HepG2 (cell line): ENCODE data around the gene UBL7. TPM values are rescaled to one million over a fixed set of nuclear protein-coding genes. Genes with fewer than 3 reads are reported as not detected.

Experiments
- CREB1 ChIP-seq, 2 experiments: fragments of 450-650 bp in 1 of 2; IDR thresholded peaks; 2 replicates each; pipeline ENCODE4 v1.6.1; 2016 to 2017; ENCODE audit warnings: control low read depth in 1 of 2, mild to moderate bottlenecking in 1 of 2, missing compliant biosample characterization in 1 of 2, missing genetic modification characterization in 1 of 2
- GATAD2A ChIP-seq: IDR thresholded peaks from 2 replicates; pipeline ENCODE4 v1.6.1; 2016
- GPBP1L1 ChIP-seq: sonication (generic); formaldehyde crosslinking; IDR thresholded peaks from 2 replicates; pipeline ENCODE4 v1.5.0; 2020; ENCODE audit warnings: mild to moderate bottlenecking, missing genetic modification reagents
- MEIS2 ChIP-seq: sonication (generic); formaldehyde crosslinking; IDR thresholded peaks from 2 replicates; pipeline ENCODE4 v1.9.0; 2021; ENCODE audit warnings: mild to moderate bottlenecking, missing genetic modification reagents
- NFKBIZ ChIP-seq: IDR thresholded peaks from 2 replicates; pipeline ENCODE4 v1.6.1; 2018; ENCODE audit warnings: missing genetic modification reagents, missing compliant biosample characterization
- SIX4 ChIP-seq: sonication (generic); formaldehyde crosslinking; IDR thresholded peaks from 2 replicates; pipeline ENCODE4 v1.4.0; 2020; ENCODE audit warnings: missing genetic modification reagents
- TCF12 ChIP-seq, 2 experiments: fragments of 450-650 bp in 1 of 2; sonication (generic) in 1 of 2; formaldehyde crosslinking in 1 of 2; IDR thresholded peaks; 2 replicates each; pipeline versions ENCODE4 v1.6.1 to v1.8.0; 2017 to 2022; ENCODE audit warnings: antibody characterized with exemption in 1 of 2, mild to moderate bottlenecking in 1 of 2, missing genetic modification reagents in 1 of 2, moderate library complexity in 1 of 2
- ZBTB20 ChIP-seq: sonication (generic); formaldehyde crosslinking; IDR thresholded peaks from 2 replicates; pipeline ENCODE4 v1.8.1; 2023; ENCODE audit warnings: missing genetic modification reagents, low read depth, mild to moderate bottlenecking, borderline replicate concordance
- ZNF407 ChIP-seq: sonication (generic); formaldehyde crosslinking; IDR thresholded peaks from one replicate; pipeline ENCODE4 v1.5.1; 2020; ENCODE audit warnings: mild to moderate bottlenecking, missing genetic modification reagents; ENCODE audit errors: not compliant biosample characterization
- ZNF543 ChIP-seq: sonication (generic); formaldehyde crosslinking; IDR thresholded peaks from 2 replicates; pipeline ENCODE4 v1.4.0; 2020; ENCODE audit warnings: mild to moderate bottlenecking, missing genetic modification reagents
- ZNF644 ChIP-seq: IDR thresholded peaks from 2 replicates; pipeline ENCODE4 v1.6.1; 2016; ENCODE audit warnings: low read depth
- ZNF674 ChIP-seq: sonication (generic); formaldehyde crosslinking; IDR thresholded peaks from 2 replicates; pipeline ENCODE4 v1.5.0; 2020; ENCODE audit warnings: low read depth, mild to moderate bottlenecking, missing genetic modification reagents
- polyA plus RNA-seq, 8 experiments: library from polyadenylated mRNA; depleted of rRNA in 3 of 8; stranded (reverse) in 7 of 8; unstranded in 1 of 8; fragments of >200 nt; fragmentation: Illumina TruSeq in 4 of 8; extraction: Trizol in 4 of 8; gene quantifications; 2 replicates each; pipeline versions ENCODE4 v1.2.1 to v1.2.3, GENCODE V29; 2011 to 2016; ENCODE audit warnings: low read depth in 4 of 8, missing spikeins in 1 of 8, mixed read lengths in 1 of 8; ENCODE audit not compliant: insufficient read depth in 1 of 8
- total RNA-seq, 5 experiments: library from RNA; depleted of rRNA; stranded (reverse); fragments of >200 nt; fragmentation: Illumina TruSeq; extraction: Trizol; gene quantifications; 2 replicates each; pipeline ENCODE4 v1.2.3, GENCODE V29; 2016; ENCODE audit warnings: low read depth in 1 of 5
- TF ChIP-seq, protein P1 (sequence below): sonication (generic); formaldehyde crosslinking; IDR thresholded peaks from 2 replicates; pipeline ENCODE4 v1.8.0; 2023; ENCODE audit warnings: mild to moderate bottlenecking, missing genetic modification reagents

The UBL7 gene
- total and polyA plus RNA-seq, 2 of the 13 experiments (the other 11 are each of a cell fraction or from before 2014, with no cell fraction given) = 55.0 to 63.5 TPM

GRCh38 chr15:74427607-74428441 is 33.1 kb downstream of the UBL7 start (continued):
- TF ChIP-seq, protein P1, sequence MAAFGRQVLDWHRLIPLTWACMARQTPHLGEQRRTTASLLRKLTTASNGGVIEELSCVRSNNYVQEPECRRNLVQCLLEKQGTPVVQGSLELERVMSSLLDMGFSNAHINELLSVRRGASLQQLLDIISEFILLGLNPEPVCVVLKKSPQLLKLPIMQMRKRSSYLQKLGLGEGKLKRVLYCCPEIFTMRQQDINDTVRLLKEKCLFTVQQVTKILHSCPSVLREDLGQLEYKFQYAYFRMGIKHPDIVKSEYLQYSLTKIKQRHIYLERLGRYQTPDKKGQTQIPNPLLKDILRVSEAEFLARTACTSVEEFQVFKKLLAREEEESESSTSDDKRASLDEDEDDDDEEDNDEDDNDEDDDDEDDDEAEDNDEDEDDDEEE (CRISPR knock-in tag) = no peak
- TF ChIP-seq MEIS2 (CRISPR knock-in tag) (no peak), SIX4 (CRISPR knock-in tag) (no peak), ZNF644 (CRISPR knock-in tag) (no peak), ZNF543 (CRISPR knock-in tag) (no peak), ZBTB20 (CRISPR knock-in tag) (no peak), CREB1 (IDR thresholded peaks at IDR 0.05) (no peak), CREB1 (CRISPR knock-in tag; IDR thresholded peaks at IDR 0.05) (no peak), NFKBIZ (CRISPR knock-in tag) (no peak), ZNF407 (CRISPR knock-in tag) (no peak), GATAD2A (CRISPR knock-in tag) (no peak), GPBP1L1 (no peak), ZNF674 (no peak), TCF12 (IDR thresholded peaks at IDR 0.05) (no peak), TCF12 (CRISPR knock-in tag; IDR thresholded peaks at IDR 0.05) (no peak)
